Measurements from ENCODE around the gene PSME2.

GRCh38 chr14:24130380-24130716, 16.1 kb downstream of the PSME2 start, which contains the start of gene FITM1:
- no peak for TF ChIP-seq EP300 (IDR thresholded peaks at IDR 0.05)
- TF ChIP-seq, protein P1, sequence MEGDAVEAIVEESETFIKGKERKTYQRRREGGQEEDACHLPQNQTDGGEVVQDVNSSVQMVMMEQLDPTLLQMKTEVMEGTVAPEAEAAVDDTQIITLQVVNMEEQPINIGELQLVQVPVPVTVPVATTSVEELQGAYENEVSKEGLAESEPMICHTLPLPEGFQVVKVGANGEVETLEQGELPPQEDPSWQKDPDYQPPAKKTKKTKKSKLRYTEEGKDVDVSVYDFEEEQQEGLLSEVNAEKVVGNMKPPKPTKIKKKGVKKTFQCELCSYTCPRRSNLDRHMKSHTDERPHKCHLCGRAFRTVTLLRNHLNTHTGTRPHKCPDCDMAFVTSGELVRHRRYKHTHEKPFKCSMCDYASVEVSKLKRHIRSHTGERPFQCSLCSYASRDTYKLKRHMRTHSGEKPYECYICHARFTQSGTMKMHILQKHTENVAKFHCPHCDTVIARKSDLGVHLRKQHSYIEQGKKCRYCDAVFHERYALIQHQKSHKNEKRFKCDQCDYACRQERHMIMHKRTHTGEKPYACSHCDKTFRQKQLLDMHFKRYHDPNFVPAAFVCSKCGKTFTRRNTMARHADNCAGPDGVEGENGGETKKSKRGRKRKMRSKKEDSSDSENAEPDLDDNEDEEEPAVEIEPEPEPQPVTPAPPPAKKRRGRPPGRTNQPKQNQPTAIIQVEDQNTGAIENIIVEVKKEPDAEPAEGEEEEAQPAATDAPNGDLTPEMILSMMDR (IDR thresholded peaks at IDR 0.05) = no peak
